ENCODE measurements around the gene RPP21.

The RPP21 gene

GRCh38 chr6:30312676-30313321, 32.2 kb upstream of the RPP21 start:
- POLR2A ChIA-PET (ENCODE audit: low non-redundant PET) = no interaction called here
- CTCF ChIA-PET = no interaction called here
- TF ChIP-seq CTCF (conservative IDR thresholded peaks at IDR 0.05; ENCODE audit: low read depth) = no peak

GRCh38 chr6:30315156-30315555, 29.8 kb upstream of the RPP21 start:
- TF ChIP-seq CTCF (conservative IDR thresholded peaks at IDR 0.05; ENCODE audit: low read depth) = no peak
- CTCF ChIA-PET = no interaction called here
- no peak for DNase-seq (ENCODE audit: low spot score)
- H3K27ac ChIP-seq = no peak overlapping the region
- POLR2A ChIA-PET (ENCODE audit: low non-redundant PET) = interaction anchor here (0.9 kb wide), 1 partner anchor 10 kb away, joined by 3 read pairs; no protein-coding TSS in a partner anchor

More at GRCh38 chr6:30312676-30313321, 32.2 kb upstream of the RPP21 start:
- no peak overlapping the region for H3K27ac ChIP-seq
- no peak for DNase-seq (ENCODE audit: low spot score)

GRCh38 chr6:30317913-30318589, 26.9 kb upstream of the RPP21 start:
- CTCF ChIA-PET = no interaction called here
- TF ChIP-seq CTCF (conservative IDR thresholded peaks at IDR 0.05; ENCODE audit: low read depth) = no peak
- DNase-seq (ENCODE audit: low spot score) = no peak
- H3K27ac ChIP-seq = no peak overlapping the region
- POLR2A ChIA-PET (ENCODE audit: low non-redundant PET) = interaction anchor here (0.6 kb wide), 1 partner anchor 112 kb away, joined by 3 read pairs; no protein-coding TSS in a partner anchor

- no peak for TF ChIP-seq CTCF (conservative IDR thresholded peaks at IDR 0.05; ENCODE audit: low read depth)
- no peak for DNase-seq (ENCODE audit: low spot score)
- ChIA-PET CTCF (interaction anchor here (0.6 kb wide), 1 partner anchor 18 kb away, joined by 7 read pairs; no protein-coding TSS in a partner anchor), POLR2A (ENCODE audit: low non-redundant PET) (no interaction called here)
- H3K27ac ChIP-seq = no peak overlapping the region
Measured at GRCh38 chr6:30319146-30319835, 25.7 kb upstream of the RPP21 start.

DNA sequence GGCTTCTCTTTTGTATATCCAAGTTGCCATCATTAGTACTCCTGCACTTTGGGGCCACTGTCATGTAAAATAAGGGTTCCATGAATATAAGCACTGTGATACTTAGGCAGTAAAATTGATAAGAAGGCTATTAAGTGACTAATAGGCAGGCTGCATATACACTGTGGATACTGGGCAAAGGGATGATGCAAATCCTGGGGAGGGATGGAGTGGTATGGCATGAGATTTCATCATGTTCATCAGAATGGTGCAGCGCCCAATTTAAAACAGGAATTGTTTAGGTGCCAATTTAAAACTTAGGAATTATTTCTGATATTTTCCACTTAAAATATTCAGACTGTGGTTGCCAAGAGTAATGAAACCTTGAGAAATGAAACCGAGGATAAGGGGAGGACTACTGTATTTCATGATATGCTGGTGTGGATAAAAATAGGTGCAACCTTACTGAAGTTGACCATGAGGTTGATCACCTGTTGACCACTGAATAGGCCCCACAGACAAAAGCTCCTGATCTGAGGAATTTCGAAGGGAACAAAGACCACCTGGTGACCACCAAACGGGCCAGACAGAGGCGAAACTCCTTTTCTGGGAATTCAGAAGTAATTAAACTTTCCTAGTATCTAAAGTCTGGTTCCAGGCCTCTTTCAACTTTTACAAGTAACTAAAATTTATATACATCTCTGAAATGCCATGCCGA, 23.1 kb upstream of the RPP21 start:
- DNase-seq (ENCODE audit: low spot score) = no peak
- H3K27ac ChIP-seq = no peak overlapping the region
- TF ChIP-seq CTCF (conservative IDR thresholded peaks at IDR 0.05; ENCODE audit: low read depth) = no peak
- ChIA-PET CTCF (no interaction called here), POLR2A (ENCODE audit: low non-redundant PET) (no interaction called here)
